ENCODE measurements around the gene CELSR1. TPM values are rescaled to one million over a fixed set of nuclear protein-coding genes. Genes with fewer than 3 reads are reported as not detected.

CELSR1 gene
- total and polyA plus RNA-seq, 5 experiments from 2014 or later, result 0.19 to 1.2 (median 0.66) TPM

GRCh38 chr22:46450931-46451561 lies 86.4 kb downstream of the CELSR1 start:
- no peak for DNase-seq
- ATAC-seq, result no peak
- H3K4me3 Mint-ChIP-seq, result no peak overlapping the region
- H3K27ac Mint-ChIP-seq, result no peak overlapping the region
- H3K4me1 Mint-ChIP-seq, result peaks cover 0 to 1% (median 0%) of the 10 kb centered on the region in 4 donors
- no peaks in the 10 kb centered on the region for H3K9me3 Mint-ChIP-seq
- no peaks in the 10 kb centered on the region for H3K36me3 Mint-ChIP-seq
- H3K27me3 Mint-ChIP-seq, result peaks cover 0 to 8% (median 3%) of the 10 kb centered on the region in 5 donors
- POLR2A ChIA-PET, result no interaction called here

GRCh38 chr22:46449974-46450745 lies 87.3 kb downstream of the CELSR1 start:
- H3K27me3 Mint-ChIP-seq, result peaks cover 0 to 7% (median 3%) of the 10 kb centered on the region in 5 donors
- no peak overlapping the region for H3K4me3 Mint-ChIP-seq
- H3K36me3 Mint-ChIP-seq, result no peaks in the 10 kb centered on the region
- DNase-seq (no peak), ATAC-seq (no peak)
- POLR2A ChIA-PET, result no interaction called here
- H3K9me3 Mint-ChIP-seq, result no peaks in the 10 kb centered on the region
- H3K4me1 Mint-ChIP-seq, result peaks cover 0 to 1% (median 0%) of the 10 kb centered on the region in 4 donors
- no peak overlapping the region for H3K27ac Mint-ChIP-seq

- no peak for ATAC-seq
- POLR2A ChIA-PET, result no interaction called here
- Mint-ChIP-seq H3K4me1 (peaks cover 0 to 1% (median 0%) of the 10 kb centered on the region in 4 donors), H3K27ac (peak overlapping the region in 1 of 10 donors; percentile 82), H3K4me3 (no peak overlapping the region), H3K27me3 (peaks cover 0 to 5% (median 3%) of the 10 kb centered on the region in 5 donors), H3K36me3 (no peaks in the 10 kb centered on the region), H3K9me3 (no peaks in the 10 kb centered on the region)
- no peak for DNase-seq
These were observed 88.2 kb downstream of the CELSR1 start for GRCh38 chr22:46449116-46449691.

DNA sequence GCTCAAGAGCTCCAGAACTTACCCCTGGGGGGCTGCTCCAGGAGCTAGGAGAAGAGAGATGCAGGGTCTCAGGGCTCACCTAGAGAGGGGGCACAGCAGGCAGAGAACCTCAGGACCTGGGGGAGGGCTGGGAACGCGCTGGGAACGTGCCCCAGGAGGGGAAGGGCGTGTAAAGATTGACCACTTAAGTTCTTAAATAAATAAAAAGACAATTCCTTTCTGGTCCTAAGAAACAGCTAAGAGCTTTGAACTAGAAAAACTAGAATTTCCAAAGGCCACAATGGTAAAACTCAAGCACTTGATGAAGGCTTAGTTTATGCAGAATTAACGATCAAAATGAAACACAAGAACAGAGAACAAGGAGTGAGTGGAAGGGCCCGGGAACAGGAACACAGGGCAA lies 89.1 kb downstream of the CELSR1 start:
- H3K9me3 Mint-ChIP-seq, result no peaks in the 10 kb centered on the region
- POLR2A ChIA-PET, result interaction anchor here (0.6 to 1.0 kb wide), 2 partner anchors 11 to 134 kb away, joined by 3 read pairs; no protein-coding TSS in a partner anchor
- no peak for ATAC-seq

GRCh38 chr22:46447906-46448305 lies 89.5 kb downstream of the CELSR1 start:
- Mint-ChIP-seq H3K4me1 (peaks cover 0 to 1% (median 0%) of the 10 kb centered on the region in 4 donors), H3K27me3 (peaks cover 0 to 5% (median 3%) of the 10 kb centered on the region in 5 donors), H3K36me3 (no peaks in the 10 kb centered on the region), H3K4me3 (no peak overlapping the region), H3K9me3 (no peaks in the 10 kb centered on the region), H3K27ac (peak overlapping the region in 1 of 10 donors; percentile 16)
- POLR2A ChIA-PET, result interaction anchor here (0.6 to 1.0 kb wide), 2 partner anchors 10 to 134 kb away, joined by 3 read pairs; no protein-coding TSS in a partner anchor
- ATAC-seq, result no peak
- no peak for DNase-seq

More for the DNA sequence above, 89.1 kb downstream of the CELSR1 start:
- H3K4me1 Mint-ChIP-seq, result peaks cover 0 to 1% (median 0%) of the 10 kb centered on the region in 4 donors
- no peak for DNase-seq
- H3K27me3 Mint-ChIP-seq, result peaks cover 0 to 5% (median 3%) of the 10 kb centered on the region in 5 donors
- no peak overlapping the region for H3K27ac Mint-ChIP-seq
- H3K4me3 Mint-ChIP-seq, result no peak overlapping the region
- no peaks in the 10 kb centered on the region for H3K36me3 Mint-ChIP-seq

DNA sequence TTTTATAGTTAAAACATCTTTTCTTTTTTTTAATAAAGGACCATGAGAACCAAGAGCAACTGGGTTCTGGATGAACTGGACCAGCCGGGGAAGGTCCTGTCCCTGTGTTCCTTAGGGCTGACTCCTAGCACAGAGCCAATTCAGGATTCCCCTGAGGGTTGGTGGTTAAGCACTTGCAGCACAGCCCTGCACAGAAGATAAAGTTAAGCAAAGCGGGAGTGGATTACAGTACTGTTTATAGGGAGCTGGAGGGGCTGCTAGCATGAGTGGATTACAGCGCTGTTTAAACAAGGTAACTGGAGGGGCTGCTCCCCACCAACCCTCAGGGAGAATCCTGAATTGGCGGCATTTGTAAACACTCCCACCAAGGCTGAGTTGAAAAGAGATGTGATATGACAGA lies 90.6 kb downstream of the CELSR1 start:
- peaks cover 0 to 1% (median 0%) of the 10 kb centered on the region in 4 donors for H3K4me1 Mint-ChIP-seq
- POLR2A ChIA-PET, result no interaction called here
- no peak overlapping the region for H3K4me3 Mint-ChIP-seq
- peaks cover 0 to 5% (median 3%) of the 10 kb centered on the region in 5 donors for H3K27me3 Mint-ChIP-seq
- H3K36me3 Mint-ChIP-seq, result no peaks in the 10 kb centered on the region
- ATAC-seq (no peak), DNase-seq (no peak)
- no peaks in the 10 kb centered on the region for H3K9me3 Mint-ChIP-seq
- no peak overlapping the region for H3K27ac Mint-ChIP-seq

DNA sequence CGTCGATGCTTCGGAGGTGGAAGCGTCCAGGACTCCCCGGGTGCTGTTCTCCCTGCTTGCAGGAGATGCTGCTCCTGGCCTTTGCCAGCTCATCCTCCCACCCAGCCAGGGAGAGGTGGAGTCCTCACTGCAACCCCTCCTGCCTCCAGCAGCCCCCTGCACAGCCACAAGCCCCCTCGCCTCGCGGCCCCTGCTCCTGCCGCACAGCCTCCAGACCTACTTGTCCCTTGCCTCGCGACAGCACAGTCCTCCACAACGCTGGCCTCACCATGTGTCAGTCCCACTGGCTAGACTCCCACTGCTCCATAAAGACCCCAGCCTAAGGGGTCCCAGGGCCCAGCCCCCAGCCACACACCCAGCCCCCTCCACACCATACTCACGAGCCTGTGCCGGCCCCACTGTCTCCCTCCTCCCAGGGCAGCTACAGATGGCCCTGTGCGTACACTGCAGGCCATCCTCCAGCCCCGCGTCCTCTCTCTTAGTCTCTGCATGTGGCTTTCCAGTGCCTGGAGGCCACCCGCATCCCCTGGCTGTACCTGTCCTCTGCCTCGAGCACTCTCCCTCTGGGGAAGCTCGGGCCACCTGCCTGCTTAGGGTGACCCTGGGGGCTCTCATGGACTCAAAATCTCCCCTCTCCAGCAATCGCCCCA lies 91.5 kb downstream of the CELSR1 start:
- ATAC-seq (no peak), DNase-seq (no peak)
- H3K4me3 Mint-ChIP-seq, result no peak overlapping the region
- H3K4me1 Mint-ChIP-seq, result peaks cover 0 to 1% (median 0%) of the 10 kb centered on the region in 4 donors
- H3K27ac Mint-ChIP-seq, result no peak overlapping the region
- H3K9me3 Mint-ChIP-seq, result no peaks in the 10 kb centered on the region
- no peaks in the 10 kb centered on the region for H3K36me3 Mint-ChIP-seq
- POLR2A ChIA-PET, result no interaction called here
- peaks cover 0 to 5% (median 3%) of the 10 kb centered on the region in 5 donors for H3K27me3 Mint-ChIP-seq

DNA sequence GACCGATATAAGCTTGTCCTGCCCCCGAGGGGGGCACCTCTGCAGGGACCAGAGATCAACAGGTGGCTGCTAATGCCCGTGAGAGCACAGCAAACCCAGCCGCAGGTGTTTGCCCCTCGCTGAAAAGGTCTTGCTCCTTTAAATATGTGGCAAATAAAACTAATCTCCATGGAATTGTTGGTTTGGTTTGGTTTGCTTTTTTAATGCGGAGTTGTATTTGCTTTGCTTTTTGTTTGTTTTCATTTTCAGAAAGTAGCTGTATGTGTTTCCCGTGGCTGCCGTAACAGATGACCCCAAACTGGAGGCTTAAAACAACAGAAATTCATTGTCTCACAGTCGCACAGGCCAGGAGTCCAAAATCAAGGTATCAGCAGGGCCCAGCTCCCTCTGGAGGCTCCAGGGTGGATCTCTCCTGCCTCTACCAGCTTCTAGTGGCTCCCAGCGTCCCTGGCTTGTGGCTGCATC lies 93.0 kb downstream of the CELSR1 start:
- DNase-seq, result no peak
- Mint-ChIP-seq H3K9me3 (no peaks in the 10 kb centered on the region), H3K36me3 (no peaks in the 10 kb centered on the region), H3K27me3 (peaks cover 0 to 5% (median 3%) of the 10 kb centered on the region in 5 donors), H3K4me1 (peaks cover 0 to 1% (median 0%) of the 10 kb centered on the region in 4 donors), H3K4me3 (no peak overlapping the region), H3K27ac (no peak overlapping the region)
- POLR2A ChIA-PET, result interaction anchor here (1.2 kb wide), 1 partner anchor 12 kb away, joined by 3 read pairs; no protein-coding TSS in a partner anchor
- ATAC-seq, result no peak

GRCh38 chr22:46443850-46444389 lies 93.5 kb downstream of the CELSR1 start:
- Mint-ChIP-seq H3K27ac (no peak overlapping the region), H3K9me3 (no peaks in the 10 kb centered on the region), H3K36me3 (no peaks in the 10 kb centered on the region), H3K27me3 (peaks cover 0 to 5% (median 1%) of the 10 kb centered on the region in 5 donors), H3K4me1 (peaks cover 0 to 1% (median 0%) of the 10 kb centered on the region in 4 donors), H3K4me3 (no peak overlapping the region)
- POLR2A ChIA-PET, result interaction anchor here (1.2 kb wide), 1 partner anchor 12 kb away, joined by 3 read pairs; no protein-coding TSS in a partner anchor
- no peak for DNase-seq
- no peak for ATAC-seq

DNA sequence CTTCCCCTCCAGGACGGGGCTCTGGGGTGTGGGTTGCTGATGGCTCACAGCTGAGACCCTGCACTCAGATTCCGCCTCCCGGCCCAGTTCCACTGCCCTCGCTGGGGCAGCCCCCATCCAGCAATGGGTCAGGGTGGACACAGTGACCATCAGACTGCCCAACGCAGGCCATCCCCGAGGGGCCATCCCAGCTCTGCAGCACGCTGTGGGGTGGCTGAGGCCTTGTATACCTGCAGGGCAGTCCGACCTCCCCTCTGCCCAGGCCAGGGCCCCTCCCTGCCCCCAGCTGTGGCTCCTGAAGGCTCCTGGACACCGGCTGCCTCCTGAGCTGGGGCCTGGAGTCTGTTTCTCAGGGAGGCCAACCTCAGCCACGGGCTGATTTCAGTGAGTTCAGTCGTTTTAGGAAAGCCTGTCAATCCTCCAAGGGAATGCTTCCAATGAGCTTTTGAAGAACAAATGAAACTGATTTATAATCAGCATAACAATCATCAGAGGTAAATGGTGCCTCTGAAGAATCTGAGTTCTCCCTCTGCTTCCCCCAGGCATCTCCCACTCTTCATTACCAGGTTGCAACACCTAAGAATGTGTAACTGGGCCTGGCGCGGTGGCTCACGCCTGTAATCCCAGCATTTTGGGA lies 95.1 kb downstream of the CELSR1 start:
- Mint-ChIP-seq H3K36me3 (no peaks in the 10 kb centered on the region), H3K27ac (no peak overlapping the region), H3K9me3 (no peaks in the 10 kb centered on the region), H3K4me3 (no peak overlapping the region), H3K4me1 (no peaks in the 10 kb centered on the region), H3K27me3 (peaks cover 0 to 2% (median 0%) of the 10 kb centered on the region in 5 donors)
- POLR2A ChIA-PET, result no interaction called here
- ATAC-seq (no peak), DNase-seq (no peak)

GRCh38 chr22:46439576-46440465 lies 97.6 kb downstream of the CELSR1 start:
- no peaks in the 10 kb centered on the region for H3K9me3 Mint-ChIP-seq
- H3K27ac Mint-ChIP-seq, result no peak overlapping the region
- POLR2A ChIA-PET, result no interaction called here
- H3K27me3 Mint-ChIP-seq, result no peaks in the 10 kb centered on the region
- H3K4me1 Mint-ChIP-seq, result no peaks in the 10 kb centered on the region
- H3K4me3 Mint-ChIP-seq, result no peak overlapping the region
- ATAC-seq (no peak), DNase-seq (no peak)
- H3K36me3 Mint-ChIP-seq, result no peaks in the 10 kb centered on the region

All from naive thymus-derived CD8-positive, alpha-beta T cell (primary cell).